Stimulated activated CD8-positive, alpha-beta memory T cell treated with anti-CD3 and anti-CD28 coated beads, Interleukin-7, amount 100 ng/mL, for 24 hours (primary cell): ENCODE data around the gene SETX.

Source experiments
- DNase-seq: peaks from one replicate; pipeline ENCODE4 v3.0.0-alpha.2; 2020; ENCODE audit warnings: low read depth

The SETX gene

DNA sequence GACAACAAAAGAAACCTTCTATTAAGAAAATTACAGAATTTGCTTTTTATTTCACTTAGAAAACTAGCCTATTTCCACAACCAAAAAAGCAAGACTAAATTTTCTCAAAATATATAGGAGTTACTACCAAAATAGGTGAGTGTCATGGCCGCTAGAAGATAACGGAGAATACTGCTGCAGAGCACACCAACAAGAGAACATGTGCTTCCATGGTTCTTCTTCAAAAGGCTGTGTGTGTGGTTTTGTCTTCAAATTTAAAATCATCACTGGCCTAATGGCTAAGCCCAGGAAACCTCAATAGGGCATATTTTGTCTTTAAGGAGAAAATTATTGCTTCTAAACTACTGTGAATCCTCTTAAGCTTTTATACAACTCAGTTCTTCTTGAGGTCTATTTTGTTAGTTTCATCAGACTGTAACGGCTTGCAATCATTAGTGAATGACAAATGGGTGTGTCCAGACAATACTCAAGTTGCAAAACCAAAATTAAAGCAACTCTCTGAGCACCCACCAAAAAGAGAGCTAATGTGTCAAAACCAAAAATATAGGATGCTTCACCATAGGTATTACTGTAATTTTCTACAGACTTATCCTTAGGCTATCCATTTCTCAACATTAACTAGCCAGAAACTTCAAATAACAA, 3.3 kb downstream of the SETX start:
- no peak for DNase-seq

DNA sequence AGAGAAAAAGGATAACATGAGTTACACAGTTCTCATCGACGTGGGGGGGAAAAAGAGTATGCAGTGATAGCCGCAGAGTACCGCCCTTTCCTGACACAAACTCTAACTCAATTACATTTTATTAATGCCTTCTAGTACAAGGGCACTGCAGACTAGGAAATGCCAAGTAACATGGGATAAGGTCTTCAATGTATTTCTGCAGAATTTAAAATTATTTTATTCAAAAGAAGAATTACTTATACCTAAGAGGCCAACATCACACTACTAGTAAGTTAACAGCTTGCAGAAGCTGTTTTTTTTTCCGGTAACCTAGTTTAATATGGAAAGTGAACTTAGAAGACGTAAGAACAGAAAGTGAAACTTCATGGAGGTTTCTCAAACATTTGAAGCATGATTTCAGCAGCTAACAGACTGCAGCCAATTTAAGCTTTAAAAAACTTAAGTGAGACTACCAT, 3.9 kb downstream of the SETX start:
- no peak for DNase-seq

- no peak for DNase-seq
Observed at GRCh38 chr9:132348676-132349075, 6.1 kb downstream of the SETX start.

GRCh38 chr9:132346177-132346576, 8.6 kb downstream of the SETX start:
- no peak for DNase-seq

DNA sequence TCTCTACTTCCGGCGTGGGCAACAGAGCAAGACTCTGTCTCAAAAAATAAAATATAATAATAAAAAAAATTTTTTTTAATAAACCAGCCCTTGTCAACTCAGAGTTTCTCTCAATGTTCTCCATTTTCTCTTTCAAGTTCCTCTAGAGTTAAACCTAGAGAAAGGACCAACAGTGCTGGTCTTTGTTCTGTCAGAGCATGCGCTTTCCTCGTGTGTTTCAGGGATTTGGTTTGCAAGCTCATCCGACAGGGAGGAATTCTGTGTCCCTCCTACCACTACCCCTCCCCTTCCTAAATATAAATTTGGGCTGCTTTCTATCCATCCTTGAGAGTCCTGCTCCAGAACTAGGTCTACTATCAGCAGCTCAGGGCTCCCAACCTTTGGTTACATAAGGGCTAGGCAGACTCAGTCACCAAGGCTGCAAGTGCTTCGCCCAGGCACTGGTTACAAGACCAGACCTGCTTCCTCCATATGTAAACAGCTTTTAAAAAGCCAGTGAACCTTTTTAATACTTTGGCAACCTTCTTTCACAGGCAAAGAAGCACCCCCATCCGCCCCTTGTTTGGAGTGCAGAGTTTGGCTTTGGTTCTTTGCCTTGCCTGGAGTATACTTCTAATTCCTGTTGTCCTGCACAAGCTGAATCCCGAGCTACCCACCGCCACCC, 13.5 kb downstream of the SETX start:
- DNase-seq = no peak

- no peak for DNase-seq
Observed at GRCh38 chr9:132334364-132334763, 20.4 kb downstream of the SETX start.

- no peak for DNase-seq
Observed at GRCh38 chr9:132333556-132333955, 21.2 kb downstream of the SETX start.

GRCh38 chr9:132328580-132328979, 26.2 kb downstream of the SETX start:
- DNase-seq = no peak

- no peak for DNase-seq
Observed at GRCh38 chr9:132327537-132327936, 27.2 kb downstream of the SETX start.

- no peak for DNase-seq
Observed at GRCh38 chr9:132324425-132324824, 30.4 kb downstream of the SETX start.

GRCh38 chr9:132319421-132320110, 35.2 kb downstream of the SETX start:
- DNase-seq = no peak

GRCh38 chr9:132312873-132313272, 41.9 kb downstream of the SETX start:
- no peak for DNase-seq

DNA sequence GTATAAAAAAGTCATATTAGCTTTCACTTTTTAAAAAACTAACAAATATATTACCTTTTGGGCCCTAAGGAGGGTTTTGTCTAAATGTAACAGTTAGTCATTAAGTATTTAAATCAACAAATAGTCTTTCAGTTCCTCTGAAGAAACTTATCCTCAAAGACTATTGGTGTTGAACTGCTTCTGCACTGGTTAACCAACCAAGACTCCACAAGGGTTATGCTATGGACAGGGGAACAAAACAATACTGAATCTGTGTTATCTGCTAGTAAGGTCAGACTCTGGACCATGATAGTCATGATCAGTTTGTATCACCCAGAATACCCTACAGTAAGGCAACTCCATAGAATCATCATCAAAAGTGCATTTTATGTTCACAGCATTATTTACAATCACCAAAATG, 42.4 kb downstream of the SETX start:
- DNase-seq = no peak

- no peak for DNase-seq
Observed at GRCh38 chr9:132311978-132312377, 42.8 kb downstream of the SETX start.

DNA sequence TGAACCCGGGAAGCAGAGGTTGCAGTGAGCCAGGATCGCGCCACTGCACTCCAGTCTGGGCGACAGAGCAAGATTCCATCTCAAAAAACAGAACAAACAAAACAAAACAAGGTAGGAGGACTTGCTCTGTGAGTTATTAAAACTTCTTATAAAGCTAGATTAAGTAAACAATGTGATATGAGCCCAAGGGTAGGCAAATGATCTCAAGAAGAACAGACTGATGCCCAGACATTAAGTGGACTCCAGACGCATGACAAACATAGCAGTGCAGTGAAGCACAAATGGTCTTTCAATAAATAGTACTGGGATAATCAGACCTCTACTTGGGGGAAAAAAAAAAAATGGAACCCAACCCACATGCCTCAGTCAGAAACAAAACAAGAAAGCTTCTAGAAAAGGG, 45.7 kb downstream of the SETX start:
- no peak for DNase-seq

- no peak for DNase-seq
Observed at GRCh38 chr9:132301521-132301920, 53.3 kb downstream of the SETX start.

GRCh38 chr9:132299221-132299620, 55.6 kb downstream of the SETX start:
- DNase-seq = no peak

DNA sequence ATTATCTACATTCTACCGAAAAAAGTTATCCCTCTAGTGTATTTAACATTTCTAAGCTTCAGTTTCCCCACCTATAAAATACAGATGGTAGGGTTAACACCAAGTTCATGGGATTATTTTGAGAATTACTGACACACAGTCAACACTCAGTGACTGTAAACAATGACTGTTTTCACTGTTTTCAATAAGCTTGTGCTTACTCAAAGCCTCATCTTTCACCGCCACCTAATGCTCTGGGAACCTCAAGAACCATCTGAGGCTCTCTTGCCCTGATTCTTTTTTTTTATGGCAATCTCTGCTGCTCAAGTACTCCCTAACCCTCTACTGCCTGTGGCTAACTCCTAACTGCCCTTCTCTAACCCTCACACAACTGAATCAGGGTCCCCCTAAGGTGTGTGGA, 59.6 kb downstream of the SETX start:
- DNase-seq = no peak

DNA sequence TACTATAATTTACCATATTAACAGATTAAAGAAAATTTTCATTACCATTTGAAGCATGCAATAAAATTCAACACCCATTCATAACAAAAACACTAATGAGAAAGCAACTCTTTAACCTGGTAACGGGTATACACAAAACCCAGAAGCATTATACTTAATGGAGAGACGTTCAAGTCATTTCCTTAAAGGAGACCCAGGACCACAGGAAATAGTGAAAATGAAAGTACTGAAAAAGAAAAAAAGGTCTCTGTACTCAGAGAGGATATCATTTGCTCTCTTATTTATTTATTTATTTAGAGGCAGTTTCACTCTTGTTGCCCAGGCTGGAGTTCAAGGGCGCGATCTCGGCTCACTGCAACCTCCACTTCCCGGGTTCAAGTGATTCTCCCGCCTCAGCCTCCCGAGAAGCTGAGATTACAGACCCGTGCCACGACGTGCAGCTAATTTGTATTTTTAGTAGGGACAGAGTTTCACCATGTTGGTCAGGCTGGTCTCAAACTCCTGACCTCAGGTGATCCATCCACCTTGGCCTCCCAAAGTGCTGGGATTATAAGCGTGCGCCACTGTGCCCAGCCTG, 61.6 kb downstream of the SETX start:
- DNase-seq = no peak

GRCh38 chr9:132288966-132289365, 65.8 kb downstream of the SETX start:
- no peak for DNase-seq

GRCh38 chr9:132288361-132288760, 66.4 kb downstream of the SETX start:
- no peak for DNase-seq

GRCh38 chr9:132287256-132287760, 67.5 kb downstream of the SETX start:
- DNase-seq = no peak

DNA sequence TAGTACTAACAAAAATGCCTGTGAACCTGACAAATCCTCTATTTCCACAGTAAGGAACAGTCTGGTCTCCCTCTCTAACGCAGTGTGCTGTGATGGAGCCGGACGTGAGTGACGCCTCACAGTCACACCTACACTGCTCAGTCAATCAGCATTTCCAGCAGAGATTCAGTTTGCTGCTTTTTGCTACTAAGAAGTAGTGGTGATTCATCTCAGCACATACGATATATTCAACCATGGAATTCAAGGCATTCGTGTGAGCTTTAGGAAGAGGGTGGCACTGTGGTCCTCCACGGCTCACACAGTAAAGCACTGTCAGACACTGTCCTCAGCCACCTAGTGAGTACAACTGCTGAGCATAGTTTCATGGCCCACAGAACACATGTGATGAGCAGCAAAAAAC, 70.9 kb downstream of the SETX start:
- no peak for DNase-seq
